GM21528 (cell line): ENCODE measurements around the gene CD248.
A peak's percentile ranks its signal among the peaks of the same experiment; 100 is the strongest.
"Not testable (repeated sequence)": the region's sequence is repeated elsewhere in the genome, so short reads cannot be mapped to it uniquely, and the experiment has no call there.

Experiments used
- ATAC-seq: cut with Tn5 transposase; IDR thresholded peaks from one replicate; pipeline ENCODE4 v1.9.1; 2021; ENCODE audit warnings: mild to moderate bottlenecking, moderate library complexity; ENCODE audit not compliant: unreplicated experiment, low FRiP score

CD248 gene

GRCh38 chr11:66277064-66277463 is 39.8 kb downstream of the CD248 start:
- not testable (repeated sequence) for ATAC-seq

GRCh38 chr11:66276619-66277018 is 40.2 kb downstream of the CD248 start:
- ATAC-seq, result not testable (repeated sequence)

GRCh38 chr11:66275984-66276612 is 40.7 kb downstream of the CD248 start:
- no peak for ATAC-seq

- no peak for ATAC-seq
Observed at GRCh38 chr11:66275396-66275795, 41.4 kb downstream of the CD248 start.

GRCh38 chr11:66274219-66274618 is 42.6 kb downstream of the CD248 start:
- no peak for ATAC-seq

GRCh38 chr11:66272596-66272995 is 44.2 kb downstream of the CD248 start:
- ATAC-seq, result no peak

- ATAC-seq, result no peak
Observed at GRCh38 chr11:66271816-66272215, 45.0 kb downstream of the CD248 start.

GRCh38 chr11:66268952-66269905 is 47.6 kb downstream of the CD248 start:
- no peak for ATAC-seq

GRCh38 chr11:66268244-66268951 is 48.4 kb downstream of the CD248 start, which contains the start of gene RAB1B:
Gene RAB1B (plus strand): TSS chr11:66268639. CDS start chr11:66268680, 41 bp downstream.
- peak; percentile 81 for ATAC-seq

GRCh38 chr11:66267379-66268243 is 49.2 kb downstream of the CD248 start:
- ATAC-seq, result peak; percentile 39

- no peak for ATAC-seq
Observed at GRCh38 chr11:66267039-66267378, 49.8 kb downstream of the CD248 start.

- ATAC-seq, result no peak
Observed at GRCh38 chr11:66266378-66267038, 50.3 kb downstream of the CD248 start.

GRCh38 chr11:66265531-66266377 is 51.1 kb downstream of the CD248 start:
- ATAC-seq, result no peak

- no peak for ATAC-seq
Observed at GRCh38 chr11:66264914-66265313, 51.9 kb downstream of the CD248 start.
